ENCODE data around the gene EPHA2.

- TF ChIP-seq ZFX (IDR thresholded peaks at IDR 0.05; ENCODE audit: borderline replicate concordance) (no peak), CTCF (IDR thresholded peaks at IDR 0.05) (no peak)
Measured at GRCh38 chr1:16168622-16169360, 12.9 kb upstream of the EPHA2 start.
